GM18867 (cell line): ENCODE measurements around the gene STK33.

Experiments
- ATAC-seq: cut with Tn5 transposase; IDR thresholded peaks from one replicate; pipeline ENCODE4 v1.9.1; 2021; ENCODE audit warnings: mild to moderate bottlenecking, moderate library complexity; ENCODE audit not compliant: unreplicated experiment

STK33 gene

GRCh38 chr11:8381343-8381742 is 212.7 kb downstream of the STK33 start:
- no peak for ATAC-seq

- ATAC-seq = no peak
These were observed 218.1 kb downstream of the STK33 start for GRCh38 chr11:8375932-8376331.

- no peak for ATAC-seq
These were observed 218.6 kb downstream of the STK33 start for GRCh38 chr11:8375460-8375859.

- ATAC-seq = no peak
These were observed 219.3 kb downstream of the STK33 start for GRCh38 chr11:8374716-8375115.

GRCh38 chr11:8373519-8374432 is 220.3 kb downstream of the STK33 start:
- no peak for ATAC-seq

GRCh38 chr11:8372641-8373381 is 221.2 kb downstream of the STK33 start:
- no peak for ATAC-seq

GRCh38 chr11:8371516-8371884 is 222.5 kb downstream of the STK33 start:
- no peak for ATAC-seq

- no peak for ATAC-seq
These were observed 223.1 kb downstream of the STK33 start for GRCh38 chr11:8370812-8371515.

GRCh38 chr11:8369592-8370205 is 224.3 kb downstream of the STK33 start:
- ATAC-seq = no peak

GRCh38 chr11:8368772-8369171 is 225.3 kb downstream of the STK33 start:
- ATAC-seq = no peak

- ATAC-seq = no peak
These were observed 225.8 kb downstream of the STK33 start for GRCh38 chr11:8368194-8368593.

GRCh38 chr11:8366316-8366715 is 227.7 kb downstream of the STK33 start:
- no peak for ATAC-seq

- no peak for ATAC-seq
These were observed 228.6 kb downstream of the STK33 start for GRCh38 chr11:8365216-8365941.

GRCh38 chr11:8363921-8364320 is 230.1 kb downstream of the STK33 start:
- no peak for ATAC-seq

- ATAC-seq = no peak
These were observed 231.1 kb downstream of the STK33 start for GRCh38 chr11:8362899-8363298.

- ATAC-seq = no peak
These were observed 231.5 kb downstream of the STK33 start for GRCh38 chr11:8362491-8362890.

- no peak for ATAC-seq
These were observed 232.3 kb downstream of the STK33 start for GRCh38 chr11:8361664-8362210.

GRCh38 chr11:8361206-8361605 is 232.8 kb downstream of the STK33 start:
- ATAC-seq = no peak

GRCh38 chr11:8360086-8360828 is 233.8 kb downstream of the STK33 start:
- ATAC-seq = no peak
